WTC11 (cell line): ENCODE results near the gene CMTM7. TPM values are rescaled to one million over a fixed set of nuclear protein-coding genes. Genes with fewer than 3 reads are reported as not detected.

Experiments used
- ATAC-seq: fragments of 200-7000 bp; cut with Tn5 transposase; 2 replicates; pipeline ENCODE4 v1.10.0; 2021; ENCODE audit warnings: mild to moderate bottlenecking, moderate library complexity
- CTCF ChIA-PET: fragments of 300-600 bp; sonication (Branson Sonifier 250); formaldehyde crosslinking; loops from one replicate; lab custom pipeline; 2021; ENCODE audit warnings: antibody characterized with exemption; lab: Charles Lee
- POLR2A ChIA-PET: fragments of 350-600 bp; sonication (Branson Sonifier 250); formaldehyde crosslinking; loops from one replicate; lab custom pipeline; 2021; ENCODE audit warnings: antibody characterized with exemption; lab: Charles Lee
- DNase-seq: peaks from one replicate; pipeline ENCODE4 v3.0.0; 2021; ENCODE audit warnings: low spot score
- H3K27ac Mint-ChIP-seq: 2 replicates; pipeline ENCODE4 v1.8.0; 2021; ENCODE audit warnings: mixed read lengths
- H3K27me3 Mint-ChIP-seq: 2 replicates; pipeline ENCODE4 v1.8.0; 2021; ENCODE audit warnings: low read depth, mild to moderate bottlenecking, moderate library complexity, mixed read lengths
- H3K36me3 Mint-ChIP-seq: 2 replicates; pipeline ENCODE4 v1.8.0; 2021; ENCODE audit warnings: mixed read lengths
- H3K4me1 Mint-ChIP-seq: 2 replicates; pipeline ENCODE4 v1.8.0; 2022; ENCODE audit warnings: mixed read lengths
- H3K4me3 Mint-ChIP-seq: 2 replicates; pipeline ENCODE4 v1.8.0; 2021; ENCODE audit warnings: mild to moderate bottlenecking, moderate library complexity, mixed read lengths
- H3K9me3 Mint-ChIP-seq: 2 replicates; pipeline ENCODE4 v1.8.0; 2021; ENCODE audit warnings: mixed read lengths
- AR ChIP-seq: fragments of 250-450 bp; sonication (Bioruptor Pico); IDR thresholded peaks from 2 replicates; pipeline ENCODE4 v1.9.0; 2021; ENCODE audit warnings: mild to moderate bottlenecking
- FOXJ3 ChIP-seq: sonication (generic); formaldehyde crosslinking; IDR thresholded peaks from 2 replicates; pipeline ENCODE4 v1.9.0; 2021; ENCODE audit warnings: missing genetic modification reagents, mild to moderate bottlenecking, borderline replicate concordance
- FOXK1 ChIP-seq: sonication (generic); formaldehyde crosslinking; IDR thresholded peaks from 2 replicates; pipeline ENCODE4 v1.8.0; 2022; ENCODE audit warnings: mild to moderate bottlenecking, moderate library complexity, missing genetic modification reagents
- FOXP1 ChIP-seq: sonication (generic); formaldehyde crosslinking; IDR thresholded peaks from 2 replicates; pipeline ENCODE4 v1.8.0; 2022; ENCODE audit warnings: missing genetic modification reagents, mild to moderate bottlenecking, moderate library complexity, borderline replicate concordance
- IRF2 ChIP-seq: sonication (generic); formaldehyde crosslinking; IDR thresholded peaks from 2 replicates; pipeline ENCODE4 v1.8.0; 2022; ENCODE audit warnings: low read depth, missing genetic modification reagents, borderline replicate concordance
- JAZF1 ChIP-seq: fragments of 250-450 bp; sonication (Bioruptor Pico); IDR thresholded peaks from 2 replicates; pipeline ENCODE4 v1.9.0; 2021; ENCODE audit warnings: moderate library complexity, mild to moderate bottlenecking, inconsistent platforms
- MYBL2 ChIP-seq: sonication (generic); formaldehyde crosslinking; IDR thresholded peaks from 2 replicates; pipeline ENCODE4 v1.8.1; 2023; ENCODE audit warnings: mild to moderate bottlenecking, moderate library complexity, missing genetic modification reagents
- NFYB ChIP-seq: sonication (generic); formaldehyde crosslinking; conservative IDR thresholded peaks from 2 replicates; pipeline ENCODE4 v1.8.0; 2022; ENCODE audit warnings: low read depth, missing genetic modification reagents
- NR3C1 ChIP-seq: sonication (generic); formaldehyde crosslinking; conservative IDR thresholded peaks from 2 replicates; pipeline ENCODE4 v1.8.1; 2023; ENCODE audit warnings: low read depth, mild to moderate bottlenecking, missing genetic modification reagents
- SMAD3 ChIP-seq: sonication (generic); formaldehyde crosslinking; IDR thresholded peaks from 2 replicates; pipeline ENCODE4 v1.8.0; 2022; ENCODE audit warnings: missing genetic modification reagents, mild to moderate bottlenecking, borderline replicate concordance
- SP1 ChIP-seq: sonication (generic); formaldehyde crosslinking; conservative IDR thresholded peaks from 2 replicates; pipeline ENCODE4 v1.8.1; 2022; ENCODE audit warnings: missing genetic modification reagents
- USF2 ChIP-seq: sonication (generic); formaldehyde crosslinking; IDR thresholded peaks from 2 replicates; pipeline ENCODE4 v1.8.1; 2023; ENCODE audit warnings: mild to moderate bottlenecking, missing genetic modification reagents, moderate library complexity
- ZSCAN18 ChIP-seq: fragments of 250-450 bp; sonication (Bioruptor Pico); IDR thresholded peaks from 2 replicates; pipeline ENCODE4 v2.1.2; 2022; ENCODE audit warnings: mild to moderate bottlenecking, moderate library complexity
- total RNA-seq: library from RNA; stranded (reverse); gene quantifications from 3 replicates; pipeline ENCODE4 v1.2.3, GENCODE V29; 2021
- TF ChIP-seq, protein P1 (sequence below): fragments of 200-600 bp; IDR thresholded peaks from 2 replicates; pipeline ENCODE4 v1.8.0; 2022; ENCODE audit warnings: antibody characterized with exemption

Gene CMTM7
- total RNA-seq, 1 experiment from 2014 or later, result 23.4 TPM

- TF ChIP-seq USF2, result no peak
These were observed 75.8 kb downstream of the CMTM7 start (continued) for GRCh38 chr3:32467333-32468070.

DNA sequence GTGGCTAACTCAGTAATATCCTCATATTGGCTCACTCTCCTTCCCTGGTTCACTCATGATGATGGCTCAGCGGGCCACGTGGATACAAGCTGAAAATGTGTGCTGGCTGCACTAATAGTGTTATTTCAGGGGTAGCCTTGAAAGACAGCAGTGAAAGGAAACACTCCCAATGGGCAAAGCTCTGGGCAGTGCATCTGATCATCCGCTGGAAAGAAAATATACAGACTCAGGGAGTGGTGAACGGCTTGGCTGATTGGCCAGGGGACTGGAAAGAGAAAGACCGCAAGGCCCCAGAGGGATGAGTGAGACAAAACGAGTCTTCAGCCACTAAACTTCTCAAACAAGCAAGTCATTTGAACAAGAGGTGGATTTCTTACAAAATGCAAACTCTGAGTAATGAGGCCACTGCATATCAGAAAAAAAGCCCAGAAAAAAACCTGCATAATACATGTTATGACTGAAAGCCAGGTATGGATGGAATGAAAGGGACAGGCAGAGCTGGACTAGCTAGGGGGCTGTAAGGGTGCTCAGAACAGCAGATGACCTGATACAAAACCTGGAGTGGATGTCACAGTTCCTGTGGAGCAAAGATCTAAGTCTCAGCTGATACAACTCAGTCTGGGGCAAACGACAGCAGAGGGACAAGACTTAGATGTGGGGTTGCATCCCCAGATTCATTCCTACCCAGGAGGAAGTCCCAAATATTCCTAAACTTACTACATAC, 77.7 kb downstream of the CMTM7 start:
- no peak for ATAC-seq

DNA sequence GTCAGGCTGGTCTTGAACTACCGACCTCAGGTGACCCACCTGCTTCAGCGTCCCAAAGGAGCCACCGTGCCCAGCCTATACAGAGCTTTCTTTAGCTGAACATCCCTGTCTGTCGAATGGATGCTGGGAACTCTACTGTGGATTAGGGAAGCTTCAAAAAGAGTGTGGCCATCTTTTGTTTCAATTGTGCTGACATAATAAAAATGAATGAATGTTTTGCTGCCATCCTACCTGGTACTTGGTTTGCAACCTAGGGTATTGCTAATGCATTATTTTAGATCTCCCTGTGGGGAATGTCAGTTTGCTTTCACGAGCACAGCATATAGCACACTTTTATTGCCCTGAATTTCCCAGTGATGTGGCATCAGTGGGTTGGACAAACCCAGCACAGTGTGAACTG, 78.7 kb downstream of the CMTM7 start:
- no peak overlapping the region for H3K4me3 Mint-ChIP-seq
- H3K27ac Mint-ChIP-seq, result no peak overlapping the region
- POLR2A ChIA-PET, result no interaction called here
- no peak for DNase-seq
- TF ChIP-seq ZSCAN18 (CRISPR knock-in tag) (no peak), JAZF1 (no peak), NR3C1 (no peak), MYBL2 (no peak), FOXK1 (CRISPR knock-in tag) (no peak), AR (CRISPR knock-in tag) (no peak), NFYB (no peak), FOXP1 (CRISPR knock-in tag) (no peak), SP1 (no peak), FOXJ3 (no peak)
- TF ChIP-seq, protein P1, sequence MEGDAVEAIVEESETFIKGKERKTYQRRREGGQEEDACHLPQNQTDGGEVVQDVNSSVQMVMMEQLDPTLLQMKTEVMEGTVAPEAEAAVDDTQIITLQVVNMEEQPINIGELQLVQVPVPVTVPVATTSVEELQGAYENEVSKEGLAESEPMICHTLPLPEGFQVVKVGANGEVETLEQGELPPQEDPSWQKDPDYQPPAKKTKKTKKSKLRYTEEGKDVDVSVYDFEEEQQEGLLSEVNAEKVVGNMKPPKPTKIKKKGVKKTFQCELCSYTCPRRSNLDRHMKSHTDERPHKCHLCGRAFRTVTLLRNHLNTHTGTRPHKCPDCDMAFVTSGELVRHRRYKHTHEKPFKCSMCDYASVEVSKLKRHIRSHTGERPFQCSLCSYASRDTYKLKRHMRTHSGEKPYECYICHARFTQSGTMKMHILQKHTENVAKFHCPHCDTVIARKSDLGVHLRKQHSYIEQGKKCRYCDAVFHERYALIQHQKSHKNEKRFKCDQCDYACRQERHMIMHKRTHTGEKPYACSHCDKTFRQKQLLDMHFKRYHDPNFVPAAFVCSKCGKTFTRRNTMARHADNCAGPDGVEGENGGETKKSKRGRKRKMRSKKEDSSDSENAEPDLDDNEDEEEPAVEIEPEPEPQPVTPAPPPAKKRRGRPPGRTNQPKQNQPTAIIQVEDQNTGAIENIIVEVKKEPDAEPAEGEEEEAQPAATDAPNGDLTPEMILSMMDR, result no peak
- TF ChIP-seq, all 79 proteins: peak for 0
- CTCF ChIA-PET, result interaction anchor here (0.6 to 1.3 kb wide), 6 partner anchors 10 to 96 kb away, joined by 3 to 5 read pairs (median 4); no protein-coding TSS in a partner anchor
- no peak for ATAC-seq
- Mint-ChIP-seq H3K9me3 (no peaks in the 10 kb centered on the region; the same call in 1 of the 2 replicates), H3K27me3 (no peaks in the 10 kb centered on the region), H3K4me1 (peaks cover 8% of the 10 kb centered on the region), H3K36me3 (peaks cover 11% of the 10 kb centered on the region; the same call in 1 of the 2 replicates)

More for the DNA sequence above, 77.7 kb downstream of the CMTM7 start:
- CTCF ChIA-PET, result interaction anchor here (0.7 to 2.5 kb wide), 5 partner anchors 11 to 95 kb away, joined by 3 to 33 read pairs (median 3); no protein-coding TSS in a partner anchor
- Mint-ChIP-seq H3K27me3 (no peaks in the 10 kb centered on the region), H3K36me3 (peaks cover 11% of the 10 kb centered on the region; the same call in 1 of the 2 replicates), H3K4me3 (no peak overlapping the region), H3K27ac (peak overlapping the region; percentile 22; the same call in 1 of the 2 replicates), H3K4me1 (peaks cover 8% of the 10 kb centered on the region), H3K9me3 (no peaks in the 10 kb centered on the region; the same call in 1 of the 2 replicates)
- TF ChIP-seq SMAD3 (no peak), IRF2 (CRISPR knock-in tag) (no peak)
- POLR2A ChIA-PET, result no interaction called here
- no peak for DNase-seq
